T-helper 1 cell (primary cell): ENCODE data around the gene CABLES2.

Experiments
- DNase-seq, 5 donors: peaks; one replicate each; pipeline ENCODE4 v3.0.0-alpha.2; 2012 to 2020

Gene CABLES2

DNA sequence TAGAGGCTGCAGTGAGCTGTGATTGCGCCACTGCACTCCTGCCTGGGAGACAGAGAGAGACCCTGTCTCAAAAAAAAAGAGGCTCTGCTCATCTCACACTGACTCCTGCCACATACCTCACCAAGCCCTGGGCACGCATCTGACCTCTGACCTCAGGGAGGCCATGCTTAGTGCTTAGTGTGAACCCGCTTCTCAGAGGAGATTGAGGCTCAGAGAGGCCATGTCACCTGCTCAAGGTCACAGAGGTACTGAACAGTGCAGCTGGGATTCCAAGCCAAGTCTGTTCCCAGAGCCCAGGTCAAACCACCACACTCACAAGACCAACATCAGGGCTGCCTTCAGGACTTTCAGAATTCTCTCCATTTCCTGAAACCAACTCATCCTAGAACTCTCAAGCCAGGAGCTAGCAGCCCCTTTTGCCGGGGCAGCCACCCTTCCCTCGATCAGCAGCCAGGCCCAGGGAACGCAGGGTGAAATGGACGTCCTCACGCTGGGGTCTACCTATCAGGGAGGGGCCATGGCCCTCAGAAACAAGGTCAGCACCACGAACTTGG, 2.9 kb downstream of the CABLES2 start:
- DNase-seq: no peak

GRCh38 chr20:62403331-62403730, 3.8 kb downstream of the CABLES2 start:
- no peak for DNase-seq

DNA sequence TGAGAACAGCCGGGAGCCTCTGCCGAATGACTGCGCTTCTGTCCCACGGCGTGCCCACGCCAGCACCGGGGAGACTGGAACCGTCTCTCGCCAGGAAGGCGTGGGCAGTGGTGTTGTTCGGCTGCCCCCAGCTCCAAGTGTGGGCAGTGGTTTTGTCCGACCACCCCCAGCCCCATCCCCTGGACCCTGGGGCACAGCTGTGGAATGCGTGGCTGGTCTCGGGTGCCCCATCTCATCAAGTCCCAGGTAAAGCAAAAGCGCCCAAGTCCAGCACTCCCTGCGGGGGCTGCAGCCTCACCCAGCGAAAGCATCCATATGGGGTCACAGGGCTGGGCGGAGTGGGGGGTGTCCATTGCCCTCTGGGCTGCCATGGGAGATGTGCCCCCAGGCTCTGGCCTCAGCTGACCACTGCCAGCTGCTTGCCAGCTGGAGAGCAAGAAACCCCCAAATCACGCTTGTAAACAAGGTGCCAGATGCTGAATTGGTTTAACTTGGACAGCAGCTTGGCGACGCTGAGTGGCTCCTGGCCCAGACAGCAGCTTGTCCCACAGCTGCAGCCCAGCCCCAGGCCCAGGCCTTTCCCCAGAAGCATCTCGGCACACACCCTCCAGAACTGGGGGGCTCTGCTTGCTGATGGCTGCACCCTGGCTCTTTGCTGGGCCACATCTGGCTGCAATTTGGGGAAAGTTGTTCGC, 4.5 kb downstream of the CABLES2 start:
- no peak for DNase-seq

DNA sequence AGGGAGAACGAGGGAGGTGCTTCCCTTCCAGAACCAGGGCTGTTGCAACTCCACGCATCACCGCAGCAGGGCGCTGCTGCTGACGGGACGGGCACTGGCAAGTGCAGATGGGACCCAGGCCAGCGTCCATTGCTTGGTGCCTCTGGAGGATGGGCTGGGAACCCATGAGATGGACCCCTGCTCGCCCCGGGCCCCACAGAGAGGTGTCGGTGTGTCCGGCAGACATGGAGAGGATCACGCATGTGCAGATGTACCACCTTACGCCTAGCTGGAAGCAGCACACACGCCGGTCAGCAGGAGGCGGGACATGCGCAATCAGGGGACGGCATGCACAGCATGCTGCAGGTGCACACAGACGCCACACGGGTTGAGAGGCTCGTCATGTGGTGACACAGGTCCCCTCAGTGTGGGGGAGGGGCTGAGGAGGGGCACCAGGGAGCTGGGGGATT, 5.7 kb downstream of the CABLES2 start:
- no peak for DNase-seq

DNA sequence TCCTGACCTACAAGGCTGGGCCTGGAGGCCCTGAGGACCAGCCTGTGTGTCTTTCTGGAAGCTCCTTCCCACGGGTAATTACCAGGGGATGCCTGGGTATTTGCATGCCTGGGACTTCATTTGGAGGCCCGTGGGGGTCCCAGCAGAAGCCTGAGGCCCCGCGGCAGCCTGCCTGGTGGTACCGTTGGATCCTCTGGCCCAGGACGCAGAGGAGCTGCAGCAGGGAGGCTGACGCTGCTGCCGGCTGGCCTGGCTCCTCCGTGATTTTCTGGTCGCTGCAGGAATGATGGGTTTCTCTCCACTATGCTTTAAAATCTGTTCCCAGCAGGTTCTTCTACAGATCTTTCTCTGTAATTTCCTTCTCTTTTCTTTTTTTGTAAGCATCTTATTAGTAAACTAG, 6.5 kb downstream of the CABLES2 start:
- no peak for DNase-seq

DNA sequence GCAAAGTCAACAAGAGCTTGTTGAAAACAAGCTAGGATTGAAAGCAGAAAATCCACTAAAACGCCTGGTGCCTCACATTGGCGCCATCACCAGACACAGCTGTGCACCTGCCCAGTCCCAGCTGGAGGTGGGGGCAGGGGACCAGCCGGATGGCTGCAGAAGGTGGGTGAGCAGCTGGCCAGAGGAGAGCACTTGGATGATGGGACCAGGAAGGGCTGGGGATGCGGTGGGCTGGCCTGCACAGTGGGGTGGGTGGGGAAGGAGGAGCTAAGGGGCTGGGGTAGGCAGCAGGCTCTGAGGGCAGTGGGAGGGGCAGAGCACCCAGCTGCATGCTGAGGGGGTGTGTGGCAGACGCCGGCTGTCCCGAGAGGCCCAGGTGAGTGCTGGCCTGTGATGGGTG, 7.1 kb downstream of the CABLES2 start:
- DNase-seq: no peak

GRCh38 chr20:62398120-62398821, 8.8 kb downstream of the CABLES2 start:
- no peak for DNase-seq

DNA sequence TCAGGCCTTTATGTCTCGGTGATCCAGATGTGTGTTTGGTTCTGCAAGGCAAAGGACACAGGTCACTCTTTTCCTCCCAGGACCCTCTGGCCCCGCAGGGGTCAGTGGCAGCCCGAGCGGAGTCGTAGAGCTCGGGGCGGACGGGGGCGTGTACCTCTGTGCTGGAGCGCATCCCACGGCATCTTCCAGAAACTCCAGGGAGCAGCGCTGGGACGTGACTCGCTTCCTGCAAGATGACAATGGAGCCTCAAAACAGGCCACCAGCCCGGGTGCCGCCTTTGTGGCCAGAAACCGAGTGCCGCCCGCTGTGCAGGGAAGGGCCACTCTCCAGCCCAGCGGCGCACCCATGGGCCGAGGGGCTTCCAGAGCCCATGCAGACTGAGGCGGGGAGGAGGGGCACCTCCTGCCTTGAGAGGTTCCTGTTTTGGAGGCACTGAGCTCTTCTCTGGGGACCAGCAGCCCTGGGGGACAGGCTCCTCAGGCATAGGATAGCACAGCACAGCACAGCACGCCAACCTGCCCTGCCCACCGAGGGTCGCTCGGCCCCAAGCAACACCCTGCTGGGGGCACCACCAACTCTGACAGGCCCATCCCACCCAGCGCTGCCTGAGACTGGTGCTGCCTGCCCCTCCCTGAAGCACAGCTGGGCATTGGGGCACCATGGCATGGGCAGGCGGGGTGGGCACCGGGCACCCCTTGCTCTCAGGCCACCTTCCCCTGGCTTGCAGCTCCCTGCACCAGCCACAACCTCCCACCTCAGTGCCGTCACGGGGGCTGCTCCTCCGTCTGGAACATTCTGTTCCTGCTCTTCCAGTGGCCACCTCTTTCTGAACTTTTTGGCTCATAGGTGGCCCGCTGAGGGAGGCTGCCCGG, 10.5 kb downstream of the CABLES2 start:
- DNase-seq: no peak

- no peak for DNase-seq
These were observed 11.5 kb downstream of the CABLES2 start for GRCh38 chr20:62395311-62396242.

DNA sequence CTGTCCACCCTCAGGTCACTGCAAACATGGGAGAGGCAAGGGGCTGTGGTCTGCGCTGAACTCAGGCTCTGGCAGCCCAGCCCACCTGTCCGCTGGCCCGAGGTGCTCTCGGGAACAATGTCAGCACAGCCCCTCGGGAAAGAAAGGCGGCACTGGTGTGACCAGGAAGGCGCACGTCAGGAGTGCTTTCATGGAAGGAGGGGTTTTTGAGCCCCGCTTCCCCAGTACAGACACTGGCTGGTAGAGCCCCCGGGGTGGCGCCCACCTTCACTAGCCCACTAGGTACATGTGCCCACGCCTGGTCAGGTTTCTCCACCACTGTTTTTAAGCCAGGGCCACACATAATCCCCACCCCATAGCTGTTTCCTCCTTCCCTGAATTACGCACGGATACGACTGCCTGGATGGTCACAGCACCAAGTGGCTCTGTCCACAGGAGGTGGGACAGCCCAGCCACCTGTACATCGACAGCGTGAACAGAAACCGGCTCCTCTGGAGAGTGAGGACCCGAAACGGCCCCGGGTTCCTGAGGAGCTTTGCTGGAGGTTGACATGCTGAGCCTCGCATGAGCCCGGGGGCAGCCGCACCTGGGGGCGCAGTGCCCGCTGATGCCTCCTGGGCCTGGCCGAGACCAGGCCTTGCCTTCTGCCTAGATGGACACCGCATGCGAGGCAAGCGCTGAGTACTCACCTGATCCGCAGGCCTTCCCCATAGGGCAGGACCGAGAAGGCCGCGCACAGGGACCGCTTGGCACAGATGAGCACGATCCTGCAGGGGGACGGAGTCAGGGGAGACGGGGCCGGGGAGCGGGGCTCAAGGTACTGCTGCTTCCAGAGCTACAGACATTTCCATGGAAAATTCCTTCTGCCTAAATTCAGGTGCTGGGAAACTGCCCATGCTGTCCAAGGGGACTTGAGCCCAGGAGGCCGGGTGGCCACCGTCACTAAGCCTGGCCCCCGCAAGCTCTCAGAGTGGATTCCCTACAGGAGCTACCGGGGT, 12.5 kb downstream of the CABLES2 start:
- DNase-seq: no peak

GRCh38 chr20:62393830-62394229, 13.3 kb downstream of the CABLES2 start:
- no peak for DNase-seq

GRCh38 chr20:62393335-62393665, 13.8 kb downstream of the CABLES2 start:
- DNase-seq: no peak

GRCh38 chr20:62392621-62393334, 14.3 kb downstream of the CABLES2 start:
- DNase-seq: no peak

- no peak for DNase-seq
These were observed 15.0 kb downstream of the CABLES2 start for GRCh38 chr20:62392077-62392418.

- no peak for DNase-seq
These were observed 15.7 kb downstream of the CABLES2 start for GRCh38 chr20:62391165-62392076.

DNA sequence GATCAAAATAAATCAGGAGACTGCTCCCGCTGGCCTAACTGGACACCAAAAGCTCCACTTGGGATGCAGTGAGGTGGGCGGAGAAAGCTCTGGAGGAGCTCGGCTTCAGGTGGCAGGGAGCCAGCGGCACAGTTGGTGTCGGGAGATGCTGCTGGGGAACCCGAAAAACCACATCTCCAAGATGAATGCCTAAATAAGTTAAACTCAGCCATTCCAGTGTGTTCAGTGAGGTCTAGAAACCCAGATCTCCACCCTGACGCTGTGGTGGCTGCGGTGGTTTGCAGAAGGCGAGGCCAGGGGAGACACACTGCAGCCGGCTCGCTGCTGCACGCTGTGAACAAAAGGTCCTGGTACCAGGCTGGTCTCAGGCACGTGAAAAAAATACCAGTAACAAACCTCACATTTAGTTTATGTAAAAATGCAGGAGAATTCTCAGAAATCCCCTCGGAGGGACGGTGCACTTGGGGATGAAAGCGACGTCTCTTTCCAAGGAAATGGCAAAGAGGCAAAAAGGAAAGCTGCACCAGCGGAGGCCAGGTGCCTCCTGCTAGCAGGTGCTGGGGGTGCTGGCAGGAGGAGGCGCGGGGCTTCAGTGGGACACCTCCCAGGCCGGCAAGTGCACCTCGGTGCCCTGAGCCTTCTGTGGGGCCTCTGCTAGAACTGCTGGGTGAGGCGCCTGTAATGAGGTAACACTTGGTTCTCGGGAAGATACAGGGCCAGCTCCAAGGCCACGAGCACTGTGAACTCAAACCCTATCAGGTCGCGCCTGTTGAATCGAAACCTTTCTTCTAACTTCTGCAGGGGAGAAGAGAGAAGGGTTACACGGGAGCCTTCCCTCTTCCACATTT, 16.5 kb downstream of the CABLES2 start:
- DNase-seq: no peak

- DNase-seq: no peak
These were observed 17.4 kb downstream of the CABLES2 start for GRCh38 chr20:62389601-62390087.
